GM12878 (cell line): ENCODE results near the gene TTLL11. TPM values are rescaled to one million over a fixed set of nuclear protein-coding genes. Genes with fewer than 3 reads are reported as not detected.

Source experiments
- ATAC-seq: fragments of 200-7000 bp; cut with Tn5 transposase; 3 replicates; pipeline ENCODE4 v1.9.1; 2020; ENCODE audit warnings: mild to moderate bottlenecking, moderate library complexity
- BruUV-seq: library from RNA; stranded (reverse); fragments of 400-500 nt; replicated peaks from 2 replicates; lab custom pipeline; 2021; lab: Mats Ljungman, UMichigan
- CTCF ChIA-PET: fragments of 300-600 bp; sonication (Branson Sonifier 250); formaldehyde crosslinking; extraction: SDS; loops from one replicate; lab custom pipeline; 2021; ENCODE audit warnings: inconsistent platforms; lab: Yijun Ruan, JAX
- POLR2A ChIA-PET: fragments of 350-600 bp; formaldehyde crosslinking; extraction: SDS; loops from one replicate; lab custom pipeline; 2021; ENCODE audit warnings: inconsistent platforms; lab: Charles Lee
- RAD21 ChIA-PET: fragments of 300-600 bp; sonication (Branson Sonifier 250); formaldehyde crosslinking; loops from one replicate; lab custom pipeline; 2023; ENCODE audit warnings: antibody characterized with exemption; ENCODE audit not compliant: unreplicated experiment; lab: Charles Lee
- SMC1A ChIA-PET: fragments of 300-600 bp; sonication (Branson Sonifier 250); formaldehyde crosslinking; loops from one replicate; lab custom pipeline; 2023; ENCODE audit not compliant: unreplicated experiment, uncharacterized antibody; lab: Charles Lee
- DNase-seq: peaks from one replicate; pipeline ENCODE4 v3.0.0-alpha.2; 2011; ENCODE audit warnings: low read depth, low spot score
- FAIRE-seq: peaks from 3 replicates; lab custom pipeline; 2011; peaks lifted over from hg19 to GRCh38; lab: Jason Lieb, UNC
- H2AFZ ChIP-seq: 2 replicates; pipeline ENCODE4 v1.6.0; 2011; ENCODE audit warnings: low read depth, low read length, control low read depth; ENCODE audit not compliant: control insufficient read depth
- H3K27ac ChIP-seq: 2 replicates; pipeline ENCODE4 v1.5.1; 2011; ENCODE audit warnings: control low read depth; ENCODE audit not compliant: control insufficient read depth, insufficient read depth
- H3K27me3 ChIP-seq, 2 experiments: replicated peaks in 1 of 2; 2 replicates each; pipeline versions ENCODE4 v1.6.0 to v1.6.1; 2011; ENCODE audit warnings: low read length in 1 of 2; ENCODE audit not compliant: control insufficient read depth in 2 of 2, insufficient read depth in 2 of 2
- H3K36me3 ChIP-seq, 2 experiments: 2 replicates each; pipeline ENCODE4 v1.5.1; 2011; ENCODE audit warnings: low read length in 1 of 2; ENCODE audit not compliant: control insufficient read depth in 2 of 2, insufficient read depth in 2 of 2
- H3K4me1 ChIP-seq: 2 replicates; pipeline ENCODE4 v1.6.1; 2011; ENCODE audit warnings: mild to moderate bottlenecking, low read length, moderate library complexity, mixed read lengths; ENCODE audit not compliant: control insufficient read depth, insufficient read depth
- H3K4me2 ChIP-seq: 2 replicates; pipeline ENCODE4 v1.6.0; 2011; ENCODE audit warnings: control low read depth; ENCODE audit not compliant: control insufficient read depth, insufficient read depth
- H3K4me3 ChIP-seq: fragments of 200-600 bp; sonication (generic); 2 replicates; pipeline ENCODE4 v1.5.1; 2016
- H3K79me2 ChIP-seq: 2 replicates; pipeline ENCODE4 v1.6.0; 2011; ENCODE audit warnings: low read length; ENCODE audit not compliant: control insufficient read depth, insufficient read depth
- H3K9ac ChIP-seq: 2 replicates; pipeline ENCODE4 v1.8.0; 2011; ENCODE audit warnings: low read length, control low read depth, mixed read lengths; ENCODE audit not compliant: control insufficient read depth, insufficient read depth
- H3K9me3 ChIP-seq: replicated peaks from 3 replicates; pipeline ENCODE4 v1.5.1; 2011; ENCODE audit warnings: mild to moderate bottlenecking, low read length; ENCODE audit not compliant: control insufficient read depth, insufficient read depth
- H4K20me1 ChIP-seq: 2 replicates; pipeline ENCODE4 v1.6.0; 2011; ENCODE audit not compliant: control insufficient read depth, insufficient read depth
- EZH2 ChIP-seq: IDR thresholded peaks from 2 replicates; pipeline ENCODE4 v1.6.1; 2012; ENCODE audit warnings: low read depth, mild to moderate bottlenecking, control low read depth, inconsistent platforms, low read length, borderline replicate concordance; ENCODE audit not compliant: control insufficient read depth
- IKZF2 ChIP-seq, 2 experiments: fragments of 450-650 bp; IDR thresholded peaks; 2 replicates each; pipeline ENCODE4 v1.6.1; 2017; ENCODE audit warnings: mild to moderate bottlenecking in 2 of 2, moderate library complexity in 2 of 2
- JUND ChIP-seq: IDR thresholded peaks from 2 replicates; pipeline ENCODE4 v1.6.1; 2012; ENCODE audit warnings: low read depth, mild to moderate bottlenecking, low read length, improper control_type of control experiment, moderate library complexity
- WGBS: methylation state at CpG from one replicate; pipeline ENCODE4 v1.1.6; 2016; ENCODE audit warnings: low lambda C conversion rate; ENCODE audit not compliant: insufficient replicate concordance, insufficient coverage; ENCODE audit errors: missing lambda C conversion rate; 5-methylcytosine and 5-hydroxymethylcytosine counted together
- in situ Hi-C: fragments of 300-500 bp; cut with MboI; formaldehyde crosslinking; loops from 9 replicates; pipeline ENCODE4 v1.14.3; 2018; ENCODE audit warnings: mixed read lengths
- intact Hi-C: fragments of 100-400 bp; cut with micrococcal nuclease; formaldehyde crosslinking; loops from one replicate; pipeline ENCODE4 v1.14.2; 2022; ENCODE audit not compliant: unreplicated experiment
- polyA plus RNA-seq, 11 experiments: library from polyadenylated mRNA; depleted of rRNA in 4 of 11; unstranded in 6 of 11; stranded (reverse) in 5 of 11; fragments of >200 nt; fragmentation: Nextera tagmentation in 4 of 11; fragmentation: Illumina TruSeq in 1 of 11; extraction: Ambion mirVana in 4 of 11; extraction: Trizol in 1 of 11; gene quantifications; 1 replicate in 1 of 11; 2 replicates in 10 of 11; pipeline versions ENCODE4 v1.2.1 to v1.2.3, GENCODE V29; 2011 to 2016; ENCODE audit warnings: inconsistent platforms in 2 of 11, missing spikeins in 2 of 11, low read depth in 1 of 11
- total RNA-seq, 4 experiments: library from RNA; depleted of rRNA in 3 of 4; stranded (reverse); fragments of >200 nt in 3 of 4; fragmentation: Illumina TruSeq in 1 of 4; extraction: Trizol in 1 of 4; gene quantifications; 2 replicates each; pipeline versions ENCODE4 v1.2.1 to v1.2.3, GENCODE V29; 2013 to 2021
- TF ChIP-seq, protein P1 (sequence below): fragments of 450-650 bp; IDR thresholded peaks from 2 replicates; pipeline ENCODE4 v1.6.1; 2017; ENCODE audit warnings: mild to moderate bottlenecking, moderate library complexity

The TTLL11 gene
- total and polyA plus RNA-seq, 10 of the 15 experiments (the other 5 are each of a cell fraction or from before 2014, with no cell fraction given): 1.2 to 3.7 (median 2.9) TPM

DNA sequence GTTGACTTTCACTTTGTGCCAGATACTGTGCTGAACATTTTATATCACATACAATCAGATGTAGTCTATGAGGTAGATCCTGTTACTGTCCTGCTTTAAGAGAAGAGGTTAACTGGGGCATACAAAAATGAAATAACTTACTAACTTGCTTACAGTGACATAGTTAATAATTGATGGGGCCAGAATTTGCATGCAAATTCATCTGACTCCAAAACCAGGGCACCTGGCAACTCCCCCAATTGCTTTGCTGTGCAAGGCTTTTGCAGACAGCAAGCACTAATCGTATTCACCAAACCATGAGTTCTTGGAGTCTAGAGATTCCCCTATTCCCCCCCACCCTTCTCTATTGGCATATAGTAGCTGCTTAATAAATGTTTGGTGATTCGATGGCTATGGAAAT, 155.9 kb downstream of the TTLL11 start (continued):
- TF ChIP-seq, protein P1, sequence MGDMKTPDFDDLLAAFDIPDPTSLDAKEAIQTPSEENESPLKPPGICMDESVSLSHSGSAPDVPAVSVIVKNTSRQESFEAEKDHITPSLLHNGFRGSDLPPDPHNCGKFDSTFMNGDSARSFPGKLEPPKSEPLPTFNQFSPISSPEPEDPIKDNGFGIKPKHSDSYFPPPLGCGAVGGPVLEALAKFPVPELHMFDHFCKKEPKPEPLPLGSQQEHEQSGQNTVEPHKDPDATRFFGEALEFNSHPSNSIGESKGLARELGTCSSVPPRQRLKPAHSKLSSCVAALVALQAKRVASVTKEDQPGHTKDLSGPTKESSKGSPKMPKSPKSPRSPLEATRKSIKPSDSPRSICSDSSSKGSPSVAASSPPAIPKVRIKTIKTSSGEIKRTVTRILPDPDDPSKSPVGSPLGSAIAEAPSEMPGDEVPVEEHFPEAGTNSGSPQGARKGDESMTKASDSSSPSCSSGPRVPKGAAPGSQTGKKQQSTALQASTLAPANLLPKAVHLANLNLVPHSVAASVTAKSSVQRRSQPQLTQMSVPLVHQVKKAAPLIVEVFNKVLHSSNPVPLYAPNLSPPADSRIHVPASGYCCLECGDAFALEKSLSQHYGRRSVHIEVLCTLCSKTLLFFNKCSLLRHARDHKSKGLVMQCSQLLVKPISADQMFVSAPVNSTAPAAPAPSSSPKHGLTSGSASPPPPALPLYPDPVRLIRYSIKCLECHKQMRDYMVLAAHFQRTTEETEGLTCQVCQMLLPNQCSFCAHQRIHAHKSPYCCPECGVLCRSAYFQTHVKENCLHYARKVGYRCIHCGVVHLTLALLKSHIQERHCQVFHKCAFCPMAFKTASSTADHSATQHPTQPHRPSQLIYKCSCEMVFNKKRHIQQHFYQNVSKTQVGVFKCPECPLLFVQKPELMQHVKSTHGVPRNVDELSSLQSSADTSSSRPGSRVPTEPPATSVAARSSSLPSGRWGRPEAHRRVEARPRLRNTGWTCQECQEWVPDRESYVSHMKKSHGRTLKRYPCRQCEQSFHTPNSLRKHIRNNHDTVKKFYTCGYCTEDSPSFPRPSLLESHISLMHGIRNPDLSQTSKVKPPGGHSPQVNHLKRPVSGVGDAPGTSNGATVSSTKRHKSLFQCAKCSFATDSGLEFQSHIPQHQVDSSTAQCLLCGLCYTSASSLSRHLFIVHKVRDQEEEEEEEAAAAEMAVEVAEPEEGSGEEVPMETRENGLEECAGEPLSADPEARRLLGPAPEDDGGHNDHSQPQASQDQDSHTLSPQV: no peak
- no peak for TF ChIP-seq JUND
- TF ChIP-seq IKZF2 (IDR thresholded peaks at IDR 0.05): no peak

DNA sequence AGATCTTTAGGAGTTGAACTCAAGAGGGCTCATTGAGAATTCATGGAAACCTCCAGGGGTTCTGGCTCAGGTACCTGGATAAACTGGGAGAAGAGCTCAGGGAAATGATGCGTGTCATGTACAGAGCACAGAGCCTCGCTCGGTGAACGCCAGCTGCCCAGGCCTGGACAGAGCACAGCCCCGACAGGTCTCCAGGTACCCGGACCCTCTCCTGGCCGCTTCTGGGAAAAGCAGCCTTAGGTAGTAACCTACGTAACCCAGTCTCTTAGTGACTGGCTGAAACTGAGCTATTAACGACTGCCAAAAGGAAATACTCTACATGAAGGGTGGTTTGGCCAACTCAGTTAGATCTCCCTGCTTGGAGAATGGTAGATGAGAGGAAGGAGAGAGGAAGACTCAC, 157.4 kb downstream of the TTLL11 start:
- Histone ChIP-seq H3K4me3 (no peak overlapping the region), H3K27me3 (no peaks in the 10 kb centered on the region), H3K4me1 (no peaks in the 10 kb centered on the region), H3K4me2 (no peak overlapping the region), H3K9ac (no peak overlapping the region), H3K36me3 (no peaks in the 10 kb centered on the region), H2AFZ (no peak overlapping the region), H3K9me3 (no peaks in the 10 kb centered on the region), H3K27ac (no peak overlapping the region), H4K20me1 (no peaks in the 10 kb centered on the region), H3K79me2 (no peaks in the 10 kb centered on the region)
- DNase-seq (no peak), ATAC-seq (no peak), FAIRE-seq (no peak)
- WGBS: 75% methylated on average over 9 of the region's 9 CpGs
- in situ Hi-C loops: no loop called here
- TF ChIP-seq EZH2: no peak
- ChIA-PET CTCF (no interaction called here), POLR2A (no interaction called here), RAD21 (no interaction called here), SMC1A (interaction anchor here (0.6 to 1.1 kb wide), 2 partner anchors 8 to 239 kb away, joined by 3 read pairs; no protein-coding TSS in a partner anchor)
- intact Hi-C loops: no loop called here
- no TSS peak for BruUV-seq
